HG02840 (cell line): ENCODE measurements around the gene CMTM4.
A peak's percentile ranks its signal among the peaks of the same experiment; 100 is the strongest.
"Not testable (repeated sequence)": the region's sequence is repeated elsewhere in the genome, so short reads cannot be mapped to it uniquely, and the experiment has no call there.

Experiments
- ATAC-seq: cut with Tn5 transposase; IDR thresholded peaks from one replicate; pipeline ENCODE4 v1.9.1; 2021; ENCODE audit warnings: mild to moderate bottlenecking, moderate library complexity, moderate number of reproducible peaks; ENCODE audit not compliant: unreplicated experiment, low FRiP score

Gene CMTM4

GRCh38 chr16:66706506-66706880, 9.9 kb upstream of the CMTM4 start:
- no peak for ATAC-seq

- no peak for ATAC-seq
These were observed 9.4 kb upstream of the CMTM4 start for GRCh38 chr16:66705790-66706505.

DNA sequence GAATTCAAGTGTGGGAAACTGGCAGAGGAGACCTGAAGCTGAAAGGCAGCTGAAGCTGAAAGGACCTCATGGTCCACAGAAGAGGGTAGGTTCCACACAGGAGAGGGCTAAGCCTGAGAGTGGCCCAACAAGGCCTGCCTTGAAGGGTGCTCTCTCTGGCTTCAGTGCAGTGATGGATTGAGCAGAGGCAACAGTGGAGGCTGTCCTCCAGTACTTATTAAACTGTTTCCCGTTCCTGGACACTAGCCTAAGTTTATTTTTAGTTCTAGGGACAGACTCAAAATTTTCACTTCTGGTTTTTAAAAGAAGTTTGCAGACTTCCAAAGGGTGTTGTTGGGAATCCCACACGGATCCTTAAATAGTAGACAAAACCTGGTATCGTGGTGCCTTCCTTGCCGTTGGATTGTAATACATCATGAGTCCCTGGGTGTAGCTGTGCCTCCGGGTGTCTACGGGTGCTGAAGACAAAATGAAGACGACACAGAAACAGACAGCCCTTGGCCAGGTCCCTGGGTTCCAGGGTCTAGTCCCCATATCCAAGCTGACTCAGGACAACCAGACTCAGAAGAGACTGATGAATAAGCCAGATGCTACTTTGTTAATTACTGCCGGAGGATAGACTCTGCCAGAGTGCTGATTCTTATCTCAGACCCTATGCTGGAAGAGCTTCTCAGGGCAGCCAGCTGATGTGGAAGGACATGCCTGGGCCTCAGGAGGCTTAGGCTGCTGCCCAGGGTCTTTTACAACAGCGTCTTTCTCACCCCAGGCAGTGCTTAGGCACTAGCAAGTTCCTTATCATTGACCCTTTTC, 7.1 kb upstream of the CMTM4 start:
- ATAC-seq: no peak

DNA sequence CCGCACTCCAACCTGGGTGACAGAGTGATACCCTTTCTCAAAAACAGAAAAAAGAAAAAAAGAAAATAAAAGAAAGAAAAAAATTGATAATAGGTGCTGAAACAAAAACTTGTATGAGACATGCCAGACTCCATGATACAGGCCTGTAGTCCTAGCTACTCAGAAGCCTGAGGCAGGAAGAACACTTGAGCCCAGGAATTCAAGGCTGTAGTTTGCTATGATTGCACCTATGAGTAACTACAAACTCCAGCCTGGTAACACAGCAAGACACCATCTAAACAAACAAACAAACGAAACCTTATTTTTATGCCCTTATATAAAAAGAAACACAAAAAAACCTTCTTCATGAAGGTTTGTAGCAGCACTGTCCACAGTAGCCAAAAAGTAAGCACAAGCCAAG, 5.0 kb upstream of the CMTM4 start:
- no peak for ATAC-seq

DNA sequence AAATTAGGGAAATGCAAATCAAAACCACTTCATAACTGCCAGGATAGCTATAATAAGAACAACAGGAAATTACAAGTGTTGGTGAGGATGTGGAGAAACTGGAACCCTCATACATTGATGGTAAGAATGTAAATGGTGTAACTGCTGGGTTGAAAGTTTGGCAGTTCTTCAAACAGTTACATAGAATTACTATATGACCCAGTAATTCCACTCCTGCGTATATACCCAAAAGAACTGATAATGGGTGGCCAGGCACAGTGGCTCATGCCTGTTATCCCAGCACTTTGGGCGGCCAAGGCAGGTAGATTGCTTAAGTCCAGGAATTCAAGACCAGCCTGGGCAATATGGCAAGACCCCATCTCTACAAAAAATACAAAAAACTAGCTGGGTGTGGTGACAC, 4.5 kb upstream of the CMTM4 start:
- no peak for ATAC-seq

GRCh38 chr16:66699898-66700297, 3.4 kb upstream of the CMTM4 start:
- ATAC-seq: no peak

GRCh38 chr16:66698046-66698445, 1.5 kb upstream of the CMTM4 start:
- ATAC-seq: no peak

DNA sequence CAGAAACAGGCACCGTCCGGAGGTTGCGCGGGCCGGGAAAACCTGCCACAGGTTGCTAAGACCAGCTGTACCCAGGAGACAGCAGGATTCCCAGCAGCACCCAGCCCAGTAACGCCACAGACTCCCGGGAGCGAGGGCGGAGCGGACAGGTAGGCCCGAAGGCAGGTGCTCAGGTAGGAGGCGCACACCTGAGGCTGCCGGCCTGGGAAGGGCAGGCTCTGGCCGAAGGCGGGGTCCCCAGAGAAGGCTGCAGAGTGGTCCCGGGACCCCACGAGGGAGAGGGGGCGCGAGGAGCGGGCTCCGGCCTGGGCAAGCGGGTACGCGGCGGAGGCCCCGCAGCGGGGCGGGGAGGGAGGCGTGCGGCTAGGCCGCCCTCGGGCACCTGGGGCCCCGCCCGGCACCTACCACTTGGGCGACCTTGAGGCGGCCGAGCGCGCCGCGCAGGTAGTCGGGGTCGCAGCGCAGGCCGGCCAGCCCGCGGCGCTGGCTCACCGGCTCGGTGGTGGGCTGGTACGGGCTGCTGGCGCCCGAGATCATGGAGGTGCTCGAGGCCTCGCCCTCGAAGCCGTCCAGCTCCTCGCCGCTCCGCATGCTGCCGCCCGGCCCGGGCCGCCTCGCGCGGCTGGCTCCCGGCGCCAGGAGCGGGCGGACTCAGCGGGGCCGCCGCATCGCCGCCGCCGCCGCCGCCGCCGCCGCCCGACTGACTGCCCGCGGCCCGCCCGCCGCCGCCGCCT, 441 bp downstream of the CMTM4 start:
- ATAC-seq: peak; percentile 42

DNA sequence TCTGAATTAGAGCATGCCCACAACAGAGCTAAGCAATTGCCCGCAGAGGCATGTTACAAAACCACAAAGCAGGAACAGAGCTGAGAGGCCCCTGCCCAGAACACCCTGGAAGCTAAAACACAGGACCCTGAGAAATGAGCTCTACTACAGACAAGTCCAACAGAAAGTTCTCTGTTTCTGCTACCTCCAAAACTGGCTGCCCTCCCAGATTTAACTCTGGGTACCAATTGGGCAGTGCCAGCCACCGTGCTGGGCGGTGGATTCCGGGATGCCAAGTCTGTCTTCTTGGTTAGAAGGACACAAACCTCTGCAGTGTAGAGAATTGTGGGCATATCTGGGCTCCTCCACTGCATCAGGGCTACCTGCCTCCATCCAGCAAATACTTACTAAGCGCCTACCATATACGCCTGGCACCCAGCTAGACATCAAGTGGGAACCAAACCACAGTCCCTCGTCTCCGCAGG, 1.0 kb downstream of the CMTM4 start:
- no peak for ATAC-seq

- no peak for ATAC-seq
These were observed 3.4 kb downstream of the CMTM4 start for GRCh38 chr16:66693149-66693548.

DNA sequence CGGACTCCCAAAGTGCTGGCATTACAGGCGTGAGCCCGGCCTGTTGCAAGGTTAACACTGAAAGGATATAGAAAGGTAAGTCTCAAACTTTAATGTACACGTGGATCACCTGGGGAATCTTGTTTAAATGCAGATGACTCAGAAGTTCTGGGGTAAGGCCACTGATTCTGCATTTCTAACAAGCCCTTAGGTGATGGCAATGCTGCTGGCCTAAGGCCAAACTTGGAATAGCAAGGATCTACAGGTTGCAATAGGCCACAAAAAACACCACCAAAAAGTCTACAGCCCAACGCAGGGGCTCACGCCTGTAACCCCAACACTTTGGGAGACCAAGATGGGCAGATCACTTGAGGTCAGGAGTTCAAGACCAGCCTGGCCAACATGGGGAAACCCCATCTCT, 4.2 kb downstream of the CMTM4 start:
- ATAC-seq: no peak

- ATAC-seq: no peak
These were observed 5.3 kb downstream of the CMTM4 start for GRCh38 chr16:66691234-66691633.

DNA sequence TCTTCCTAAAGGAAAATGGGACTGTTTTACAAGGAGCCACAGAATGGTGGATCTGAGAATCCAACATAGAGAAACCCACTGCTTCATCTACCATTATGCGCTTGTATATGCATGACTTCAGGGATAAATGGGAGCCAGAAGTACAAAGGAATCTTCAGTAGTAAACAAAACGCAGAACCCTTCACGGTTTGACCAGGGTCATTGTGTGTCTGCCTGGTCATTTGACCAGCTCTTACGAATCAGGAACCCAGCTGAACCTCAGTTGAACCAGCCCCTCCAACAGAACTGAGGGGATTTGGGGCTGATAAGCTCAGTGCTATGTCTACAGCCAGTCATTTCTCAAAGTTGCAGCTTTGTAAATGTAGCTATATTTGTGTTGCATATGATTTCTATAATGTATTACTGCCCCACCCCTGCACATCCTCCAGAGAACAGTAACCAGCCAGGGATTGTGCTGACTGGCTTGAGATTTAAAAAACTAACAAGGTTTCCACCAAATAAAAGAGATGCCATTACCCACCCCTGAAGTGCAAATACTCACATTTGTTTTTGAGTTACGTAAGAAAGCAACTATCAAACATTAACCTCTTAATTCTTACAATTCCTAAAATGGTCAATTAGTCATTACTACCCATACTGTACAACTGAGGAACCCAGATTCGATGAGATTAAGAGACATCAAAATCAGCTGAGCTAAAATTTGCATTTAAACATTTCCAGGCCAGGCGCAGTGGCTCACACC, 6.3 kb downstream of the CMTM4 start:
- ATAC-seq: no peak

- no peak for ATAC-seq
These were observed 7.3 kb downstream of the CMTM4 start for GRCh38 chr16:66689282-66689681.

DNA sequence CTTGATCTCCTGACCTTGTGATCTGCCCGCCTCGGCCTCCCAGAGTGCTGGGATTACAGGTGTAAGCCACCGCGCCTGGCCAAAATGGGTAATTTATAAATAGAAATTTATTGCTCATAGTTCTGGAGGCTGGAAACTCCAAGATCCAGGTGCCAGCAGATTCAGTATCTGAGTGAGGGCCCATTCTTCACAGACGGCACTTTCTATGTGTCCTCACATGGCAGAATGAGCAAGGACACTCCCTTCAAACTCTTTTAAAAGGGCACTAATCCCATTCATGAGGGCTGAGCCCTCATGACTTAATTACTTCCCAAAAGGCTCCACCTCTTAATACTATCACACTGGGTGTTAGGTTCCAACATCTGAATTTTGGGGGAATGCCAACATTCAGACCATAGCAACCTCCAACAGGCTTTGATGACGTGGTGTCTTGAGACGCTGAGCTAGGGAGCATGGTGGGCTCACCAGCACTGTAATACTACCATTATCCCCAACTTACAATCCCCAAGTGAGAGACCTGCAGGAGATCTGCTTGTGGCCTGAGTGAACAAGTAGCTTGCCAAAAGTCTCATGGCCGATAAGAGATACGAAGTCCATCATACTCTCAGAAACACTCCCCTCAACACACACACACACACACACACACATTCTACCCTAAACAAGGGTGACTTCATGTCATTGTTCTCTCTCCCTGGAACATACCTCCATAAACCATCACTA, 8.5 kb downstream of the CMTM4 start:
- ATAC-seq: no peak

GRCh38 chr16:66685501-66686115, 10.9 kb downstream of the CMTM4 start:
- ATAC-seq: not testable (repeated sequence)

DNA sequence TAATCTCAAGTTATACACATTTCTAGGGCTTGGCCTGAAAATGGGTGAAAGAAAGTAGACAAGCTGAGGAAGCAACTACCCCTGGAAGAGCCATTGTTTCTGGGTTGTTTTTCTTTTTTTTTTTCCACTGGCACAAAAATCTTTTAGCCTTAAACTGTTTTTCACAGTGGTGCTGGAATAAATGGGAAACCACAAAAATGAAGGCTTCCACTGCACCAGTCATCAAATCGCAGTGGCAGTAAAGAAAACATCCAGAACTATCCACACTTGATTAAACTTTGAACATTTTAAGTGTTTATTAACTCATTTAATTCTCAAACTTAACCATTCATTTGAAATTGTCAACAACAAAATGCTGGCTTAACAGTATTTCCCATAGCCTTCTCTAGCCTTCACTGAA, 14.3 kb downstream of the CMTM4 start:
- ATAC-seq: no peak

- no peak for ATAC-seq
These were observed 14.9 kb downstream of the CMTM4 start for GRCh38 chr16:66681676-66682075.

- ATAC-seq: no peak
These were observed 18.2 kb downstream of the CMTM4 start for GRCh38 chr16:66678337-66678736.

DNA sequence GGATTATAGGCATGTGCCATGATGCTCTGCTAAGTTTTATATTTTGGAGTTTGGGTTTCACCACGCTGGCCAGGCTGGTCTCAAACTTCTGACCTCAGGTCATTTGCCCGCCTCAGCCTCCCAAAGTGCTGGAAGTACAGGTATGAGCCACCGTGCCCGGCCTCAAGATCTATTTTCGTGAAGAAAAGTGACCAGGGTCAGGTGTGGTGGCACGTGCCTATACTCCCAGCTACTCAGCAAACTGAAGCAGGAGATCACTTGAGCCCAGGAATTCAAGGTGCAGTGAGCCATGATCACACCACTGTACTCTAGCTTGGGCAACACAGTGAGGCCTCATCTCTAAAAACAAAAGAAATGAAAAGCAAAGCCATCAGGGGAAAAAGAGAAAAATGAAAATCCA, 18.7 kb downstream of the CMTM4 start:
- ATAC-seq: no peak
